Kidney (tissue), 22 donors: ENCODE results near the gene MAL. TPM values are rescaled to one million over a fixed set of nuclear protein-coding genes. Genes with fewer than 3 reads are reported as not detected.

ENCODE experiments used
- DNase-seq, 5 donors: peaks; one replicate each; pipeline ENCODE4 v3.0.0-alpha.2; 2013 to 2020
- FAIRE-seq: peaks from 2 replicates; lab custom pipeline; 2012; peaks lifted over from hg19 to GRCh38; lab: Jason Lieb, UNC
- H3K27ac ChIP-seq, 2 donors: one replicate each; pipeline ENCODE4 v1.7.0; 2013; ENCODE audit warnings: low read depth in 2 of 2, low read length in 2 of 2, inconsistent platforms in 1 of 2
- H3K27me3 ChIP-seq: one replicate; pipeline ENCODE4 v1.7.1; 2013; ENCODE audit warnings: low read length, inconsistent platforms; ENCODE audit not compliant: control insufficient read depth, insufficient read depth
- H3K36me3 ChIP-seq, 3 donors: one replicate each; pipeline versions ENCODE4 v1.7.0 to v1.7.1; 2013; ENCODE audit warnings: low read length in 3 of 3, control low read depth in 1 of 3, inconsistent platforms in 1 of 3; ENCODE audit not compliant: insufficient read depth in 3 of 3, control insufficient read depth in 2 of 3
- H3K4me1 ChIP-seq, 3 donors: one replicate each; pipeline versions ENCODE4 v1.7.0 to v1.7.1; 2013; ENCODE audit warnings: low read length in 3 of 3, inconsistent platforms in 1 of 3, low read depth in 1 of 3; ENCODE audit not compliant: control insufficient read depth in 2 of 3, insufficient read depth in 2 of 3
- H3K4me3 ChIP-seq, 3 donors: one replicate each; pipeline versions ENCODE4 v1.7.0 to v1.8.1; 2013; ENCODE audit warnings: low read length in 3 of 3, control low read depth in 1 of 3, inconsistent platforms in 1 of 3
- H3K9ac ChIP-seq, 3 donors: one replicate each; pipeline versions ENCODE4 v1.7.0 to v1.7.1; 2013; ENCODE audit warnings: low read length in 3 of 3, control low read depth in 1 of 3, inconsistent platforms in 1 of 3
- H3K9me3 ChIP-seq, 3 donors: one replicate each; pipeline versions ENCODE4 v1.7.0 to v1.7.1; 2013; ENCODE audit warnings: low read length in 3 of 3, control low read depth in 1 of 3, inconsistent platforms in 1 of 3; ENCODE audit not compliant: control insufficient read depth in 2 of 3, insufficient read depth in 1 of 3
- intact Hi-C: fragments of 100-400 bp; cut with DNase I; formaldehyde crosslinking; loops from one replicate; pipeline ENCODE4 v1.11.1; 2022
- long read RNA-seq, 10 donors: library from polyadenylated mRNA in 1 of 10; unstranded in 1 of 10; transcript quantifications; one replicate each; pipeline ENCODE4 v2.0.0 and lab custom pipeline, GENCODE V29; 2021 to 2026
- polyA plus RNA-seq: library from polyadenylated mRNA; stranded (reverse); fragments of 350-450 nt; fragmentation: Illumina TruSeq; extraction: RNeasy Lipid Tissue Mini Kit (QIAGEN cat#74804); gene quantifications from one replicate; pipeline ENCODE4 v1.2.3, GENCODE V29; 2014; ENCODE audit warnings: low read depth, low replicate concordance; ENCODE audit not compliant: insufficient read depth
- total RNA-seq: library from RNA; stranded (reverse); fragmentation: NEBNext Ultra II Directional; extraction: Animal tissue kit (Norgen Biotek cat#: 25700); gene quantifications from one replicate; pipeline ENCODE4 v1.2.1, GENCODE V29; 2021
- TF ChIP-seq, protein P1 (sequence below): IDR thresholded peaks from 3 replicates; pipeline ENCODE4 v1.5.1; 2012; ENCODE audit warnings: mild to moderate bottlenecking, moderate library complexity, borderline replicate concordance; ENCODE audit not compliant: insufficient read depth; ENCODE audit errors: extremely low read depth
- donor health status: control.
- donor health status: control.
- donor health status: control.
- donor health status: control.
- donor health status: control.
- donor health status: DM: yes; HTN: yes; CAD: no.
- donor health status: Normal renal cell carcinoma (clear cell type).

The MAL gene
- total RNA-seq: 477 TPM
- polyA plus RNA-seq: 1,006 TPM
- long read RNA-seq, donor 1, transcript MAL-201 (4 exons, 1,112 nt): major isoform, 40 of 80 reads
- long read RNA-seq, donor 1, partial matches to known transcripts: 39 of 80 reads
- long read RNA-seq, donor 1, other reads (novel, unspliced or antisense): 0 of 80 reads
- long read RNA-seq, donor 2, transcript MAL-201 (4 exons, 1,112 nt): major isoform, 94 of 119 reads
- long read RNA-seq, donor 2, partial matches to known transcripts: 24 of 119 reads
- long read RNA-seq, donor 2, other reads (novel, unspliced or antisense): 0 of 119 reads
- long read RNA-seq, donor 3, transcript MAL-201 (4 exons, 1,112 nt): major isoform, 94 of 131 reads
- long read RNA-seq, donor 3, partial matches to known transcripts: 37 of 131 reads
- long read RNA-seq, donor 3, other reads (novel, unspliced or antisense): 0 of 131 reads
- long read RNA-seq, donor 4, transcript MAL-201 (4 exons, 1,112 nt): major isoform, 68 of 90 reads
- long read RNA-seq, donor 4, partial matches to known transcripts: 21 of 90 reads
- long read RNA-seq, donor 4, other reads (novel, unspliced or antisense): 0 of 90 reads
- long read RNA-seq, donor 5, transcript MAL-201 (4 exons, 1,112 nt): major isoform, 5 of 22 reads
- long read RNA-seq, donor 5, partial matches to known transcripts: 17 of 22 reads
- long read RNA-seq, donor 5, other reads (novel, unspliced or antisense): 0 of 22 reads
- long read RNA-seq, donor 6, transcript MAL-201 (4 exons, 1,112 nt): major isoform, 25 of 132 reads
- long read RNA-seq, donor 6, partial matches to known transcripts: 106 of 132 reads
- long read RNA-seq, donor 6, other reads (novel, unspliced or antisense): 0 of 132 reads
- long read RNA-seq, donor 7, transcript MAL-201 (4 exons, 1,112 nt): major isoform, 113 of 207 reads
- long read RNA-seq, donor 7, partial matches to known transcripts: 11 of 207 reads
- long read RNA-seq, donor 7, other reads (novel, unspliced or antisense): 82 of 207 reads
- long read RNA-seq, donor 8, transcript MAL-201 (4 exons, 1,112 nt): major isoform, 68 of 118 reads
- long read RNA-seq, donor 8, partial matches to known transcripts: 48 of 118 reads
- long read RNA-seq, donor 8, other reads (novel, unspliced or antisense): 0 of 118 reads
- long read RNA-seq, donor 9, transcript MAL-201 (4 exons, 1,112 nt): major isoform, 27 of 105 reads
- long read RNA-seq, donor 9, partial matches to known transcripts: 78 of 105 reads
- long read RNA-seq, donor 9, other reads (novel, unspliced or antisense): 0 of 105 reads
- long read RNA-seq, donor 10, transcript MAL-201 (4 exons, 1,112 nt): major isoform, 64 of 249 reads
- long read RNA-seq, donor 10, partial matches to known transcripts: 184 of 249 reads
- long read RNA-seq, donor 10, other reads (novel, unspliced or antisense): 0 of 249 reads

DNA sequence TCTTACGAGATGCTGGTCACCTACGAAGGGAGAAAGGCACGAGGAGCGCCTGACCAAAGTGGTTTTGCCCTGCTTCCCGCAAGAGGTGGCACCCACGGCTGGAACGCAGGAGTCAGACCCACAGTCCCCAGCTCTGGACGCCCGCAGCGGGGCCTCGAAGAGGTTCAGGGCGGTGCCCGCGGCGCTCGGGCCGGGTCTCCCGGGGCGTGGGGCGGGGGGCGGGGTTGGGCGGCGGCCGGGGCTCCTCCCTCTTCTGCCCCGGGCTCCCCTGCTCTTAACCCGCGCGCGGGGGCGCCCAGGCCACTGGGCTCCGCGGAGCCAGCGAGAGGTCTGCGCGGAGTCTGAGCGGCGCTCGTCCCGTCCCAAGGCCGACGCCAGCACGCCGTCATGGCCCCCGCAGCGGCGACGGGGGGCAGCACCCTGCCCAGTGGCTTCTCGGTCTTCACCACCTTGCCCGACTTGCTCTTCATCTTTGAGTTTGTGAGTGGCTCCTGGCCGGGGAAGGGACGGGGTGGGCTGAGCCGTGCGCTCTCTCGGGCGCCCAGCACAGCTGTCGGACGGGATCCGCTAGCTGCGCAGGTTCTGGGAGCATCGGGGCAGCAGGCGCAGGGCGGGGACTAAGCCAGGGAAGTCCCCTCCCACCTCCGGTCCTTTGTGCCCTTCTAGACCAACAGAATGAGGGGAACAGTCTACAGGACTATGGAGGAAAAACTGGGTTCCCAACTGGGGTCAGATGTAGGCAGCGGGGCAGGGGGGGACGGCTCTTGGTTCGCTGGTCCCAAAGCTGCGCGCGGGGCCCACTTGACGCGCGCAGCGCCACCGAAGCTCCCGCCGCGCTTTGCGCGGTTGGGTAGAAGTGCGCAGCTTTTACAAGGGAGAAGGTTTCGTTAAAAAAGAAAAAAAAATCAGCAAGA is at the start of gene MAL:
Gene MAL, plus strand, starts transcription at position 303 of the 914 bp plus-strand sequence. Its CDS starts 85 bp downstream, at position 388.
- Histone ChIP-seq H3K9ac (peak within 1 kb of the TSS in 2 of 3 donors; percentile 60 to 79), H3K27ac (peak within 1 kb of the TSS; percentile 91 to 92), H3K9me3 (no peaks in the 10 kb centered on the region), H3K4me1 (peaks cover 0 to 39% (median 10%) of the 10 kb centered on the region in 3 donors), H3K27me3 (peaks cover 9% of the 10 kb centered on the region), H3K36me3 (peaks cover 0 to 3% (median 0%) of the 10 kb centered on the region in 3 donors), H3K4me3 (peak within 1 kb of the TSS; percentile 53 to 69 (median 61))
- intact Hi-C loops: no loop called here
- FAIRE-seq (no peak), DNase-seq (peak; percentile 68 to 84 (median 77))
- TF ChIP-seq, protein P1, sequence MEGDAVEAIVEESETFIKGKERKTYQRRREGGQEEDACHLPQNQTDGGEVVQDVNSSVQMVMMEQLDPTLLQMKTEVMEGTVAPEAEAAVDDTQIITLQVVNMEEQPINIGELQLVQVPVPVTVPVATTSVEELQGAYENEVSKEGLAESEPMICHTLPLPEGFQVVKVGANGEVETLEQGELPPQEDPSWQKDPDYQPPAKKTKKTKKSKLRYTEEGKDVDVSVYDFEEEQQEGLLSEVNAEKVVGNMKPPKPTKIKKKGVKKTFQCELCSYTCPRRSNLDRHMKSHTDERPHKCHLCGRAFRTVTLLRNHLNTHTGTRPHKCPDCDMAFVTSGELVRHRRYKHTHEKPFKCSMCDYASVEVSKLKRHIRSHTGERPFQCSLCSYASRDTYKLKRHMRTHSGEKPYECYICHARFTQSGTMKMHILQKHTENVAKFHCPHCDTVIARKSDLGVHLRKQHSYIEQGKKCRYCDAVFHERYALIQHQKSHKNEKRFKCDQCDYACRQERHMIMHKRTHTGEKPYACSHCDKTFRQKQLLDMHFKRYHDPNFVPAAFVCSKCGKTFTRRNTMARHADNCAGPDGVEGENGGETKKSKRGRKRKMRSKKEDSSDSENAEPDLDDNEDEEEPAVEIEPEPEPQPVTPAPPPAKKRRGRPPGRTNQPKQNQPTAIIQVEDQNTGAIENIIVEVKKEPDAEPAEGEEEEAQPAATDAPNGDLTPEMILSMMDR: no peak

DNA sequence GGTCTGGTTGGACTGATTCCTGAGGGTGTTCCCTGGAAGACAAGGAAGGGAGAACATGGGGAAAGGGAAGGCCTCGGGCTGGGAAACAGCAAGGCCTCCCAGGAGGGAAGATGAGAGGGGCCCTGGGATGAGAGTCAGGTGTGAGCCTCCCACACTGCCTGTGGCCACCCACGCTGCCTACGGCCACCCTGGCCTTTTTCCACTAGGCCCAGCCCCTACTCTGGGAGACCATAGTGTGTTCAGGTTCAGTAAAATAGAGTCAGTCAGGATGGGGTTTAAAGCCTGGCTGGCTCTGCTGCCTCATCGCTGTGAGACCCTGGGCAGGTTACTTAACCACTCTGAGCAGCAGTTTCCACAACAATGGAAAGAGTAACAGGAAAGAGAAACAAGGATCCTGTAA is 47.7 kb upstream of the MAL start:
- FAIRE-seq (no peak), DNase-seq (no peak)
- Histone ChIP-seq H3K4me3 (no peak overlapping the region), H3K36me3 (no peaks in the 10 kb centered on the region), H3K9me3 (no peaks in the 10 kb centered on the region), H3K27me3 (no peaks in the 10 kb centered on the region), H3K9ac (no peak overlapping the region), H3K27ac (no peak overlapping the region), H3K4me1 (no peaks in the 10 kb centered on the region)
- TF ChIP-seq, protein P1: no peak
- intact Hi-C loops: no loop called here

- FAIRE-seq (no peak), DNase-seq (no peak)
- Histone ChIP-seq H3K4me3 (no peak overlapping the region), H3K27me3 (no peaks in the 10 kb centered on the region), H3K27ac (no peak overlapping the region), H3K9me3 (no peaks in the 10 kb centered on the region), H3K9ac (no peak overlapping the region), H3K4me1 (no peaks in the 10 kb centered on the region), H3K36me3 (no peaks in the 10 kb centered on the region)
- intact Hi-C loops: no loop called here
- TF ChIP-seq, protein P1: no peak
These were observed 46.6 kb upstream of the MAL start for GRCh38 chr2:94978917-94979316.
